ENCODE data around the gene KRT16. TPM values are rescaled to one million over a fixed set of nuclear protein-coding genes. Genes with fewer than 3 reads are reported as not detected.

KRT16 gene
- total and polyA plus RNA-seq, 2 donors (not counting 3 experiments of a cell fraction or from before 2014, with no cell fraction given): not detected

DNA sequence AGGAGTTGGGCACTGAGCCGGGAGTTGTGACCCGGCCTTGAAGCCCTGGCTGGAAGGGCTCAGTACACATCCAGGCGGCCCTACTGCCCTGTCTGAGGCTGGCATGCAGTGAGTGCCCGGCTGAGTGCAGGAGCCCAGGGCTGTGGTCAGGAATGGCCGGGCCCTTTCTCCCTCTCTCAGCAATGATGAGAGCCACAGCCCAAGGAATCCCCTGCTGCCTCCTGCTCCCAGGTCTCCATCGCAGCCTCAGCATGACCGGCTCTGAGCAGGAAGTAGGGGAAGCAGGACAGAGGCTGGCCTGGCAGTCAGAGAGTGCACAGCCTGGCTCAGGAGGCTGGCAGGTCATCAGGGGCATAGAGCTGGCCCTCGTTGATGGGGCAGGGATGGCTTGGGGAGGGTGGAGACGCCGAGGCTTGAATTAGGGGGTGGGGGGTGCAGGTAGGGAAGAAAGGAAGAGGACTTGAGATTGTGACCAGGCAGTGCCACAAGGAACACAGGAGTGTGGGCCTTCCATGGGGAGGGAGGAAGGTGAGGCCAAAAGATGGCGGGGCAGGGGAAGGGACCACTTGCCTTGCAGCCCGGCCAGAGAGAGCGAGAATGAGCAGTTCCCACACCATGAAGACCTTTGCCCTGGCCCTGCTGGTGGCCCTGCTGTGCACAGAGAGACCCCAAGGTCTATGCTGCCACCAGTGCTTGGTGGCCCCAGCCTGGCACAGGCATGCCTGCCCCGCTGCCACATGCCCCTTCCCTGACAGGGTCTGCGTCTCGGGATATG, 43.9 kb upstream of the KRT16 start:
- TF ChIP-seq, protein P1, sequence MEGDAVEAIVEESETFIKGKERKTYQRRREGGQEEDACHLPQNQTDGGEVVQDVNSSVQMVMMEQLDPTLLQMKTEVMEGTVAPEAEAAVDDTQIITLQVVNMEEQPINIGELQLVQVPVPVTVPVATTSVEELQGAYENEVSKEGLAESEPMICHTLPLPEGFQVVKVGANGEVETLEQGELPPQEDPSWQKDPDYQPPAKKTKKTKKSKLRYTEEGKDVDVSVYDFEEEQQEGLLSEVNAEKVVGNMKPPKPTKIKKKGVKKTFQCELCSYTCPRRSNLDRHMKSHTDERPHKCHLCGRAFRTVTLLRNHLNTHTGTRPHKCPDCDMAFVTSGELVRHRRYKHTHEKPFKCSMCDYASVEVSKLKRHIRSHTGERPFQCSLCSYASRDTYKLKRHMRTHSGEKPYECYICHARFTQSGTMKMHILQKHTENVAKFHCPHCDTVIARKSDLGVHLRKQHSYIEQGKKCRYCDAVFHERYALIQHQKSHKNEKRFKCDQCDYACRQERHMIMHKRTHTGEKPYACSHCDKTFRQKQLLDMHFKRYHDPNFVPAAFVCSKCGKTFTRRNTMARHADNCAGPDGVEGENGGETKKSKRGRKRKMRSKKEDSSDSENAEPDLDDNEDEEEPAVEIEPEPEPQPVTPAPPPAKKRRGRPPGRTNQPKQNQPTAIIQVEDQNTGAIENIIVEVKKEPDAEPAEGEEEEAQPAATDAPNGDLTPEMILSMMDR (IDR thresholded peaks at IDR 0.05; ENCODE audit: extremely low read depth in 1 of 2, insufficient read depth in 1 of 2, low read depth in 1 of 2, low read length in 2 of 2): no peak
- no peak for TF ChIP-seq JUN (IDR thresholded peaks at IDR 0.05; ENCODE audit: borderline replicate concordance, insufficient read depth, insufficient read length, low read depth)
- TF ChIP-seq POLR2AphosphoS5 (IDR thresholded peaks at IDR 0.05; ENCODE audit: insufficient read depth, low read depth, low read length): no peak
- TF ChIP-seq GATA2 (IDR thresholded peaks at IDR 0.05; ENCODE audit: insufficient read depth, insufficient read length, low read depth, low read length): no peak
- TF ChIP-seq FOS (IDR thresholded peaks at IDR 0.05; ENCODE audit: borderline replicate concordance, insufficient read depth, low read length): no peak
- TF ChIP-seq, protein P2, sequence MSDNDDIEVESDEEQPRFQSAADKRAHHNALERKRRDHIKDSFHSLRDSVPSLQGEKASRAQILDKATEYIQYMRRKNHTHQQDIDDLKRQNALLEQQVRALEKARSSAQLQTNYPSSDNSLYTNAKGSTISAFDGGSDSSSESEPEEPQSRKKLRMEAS (IDR thresholded peaks at IDR 0.05; ENCODE audit: insufficient read depth, insufficient read length): no peak
- Histone ChIP-seq H3K4me1 (ENCODE audit: control insufficient read depth, extremely low read depth, insufficient read depth, low read length) (no peaks in the 10 kb centered on the region), H3K9ac (replicated peaks; ENCODE audit: extremely low read depth, insufficient read depth, low read length) (no peak overlapping the region), H3K27ac (ENCODE audit: insufficient read depth, low read depth, low read length) (no peak overlapping the region), H4K20me1 (replicated peaks; ENCODE audit: control insufficient read depth, extremely low read depth, insufficient read depth, low read length) (no peaks in the 10 kb centered on the region), H3K9me1 (replicated peaks; ENCODE audit: control insufficient read depth, extremely low read depth, insufficient read depth, low read length) (no peaks in the 10 kb centered on the region), H3K36me3 (ENCODE audit: control insufficient read depth in 2 of 2, extremely low read depth in 1 of 2, insufficient read depth in 2 of 2, low read length in 2 of 2) (no peaks in the 10 kb centered on the region), H3K4me3 (replicated peaks in 1 of 3; ENCODE audit: insufficient read depth in 1 of 3, low read depth in 1 of 3, low read length in 3 of 3) (no peak overlapping the region), H3K9me3 (replicated peaks; ENCODE audit: control insufficient read depth, insufficient read depth, low read length) (no peaks in the 10 kb centered on the region), H3K79me2 (ENCODE audit: control insufficient read depth, insufficient read depth, low read length) (no peaks in the 10 kb centered on the region), H3K27me3 (ENCODE audit: control insufficient read depth in 2 of 2, insufficient read depth in 2 of 2, low read length in 2 of 2) (peaks cover 0 to 1% of the 10 kb centered on the region in 2 experiments), H2AFZ (ENCODE audit: low read depth, low read length) (no peak overlapping the region), H3K4me2 (ENCODE audit: insufficient read depth, low read length) (no peak overlapping the region)
- no TSS peak for BruUV-seq (replicated peaks)
- CTCF ChIA-PET: interaction anchor here (1.0 to 2.4 kb wide), 2 partner anchors 107 to 793 kb away, joined by 3 to 7 read pairs; no protein-coding TSS in a partner anchor
- dilution Hi-C loops (cut with MboI; ENCODE audit: extremely low pct_ligation_motif_present, low sequenced_read_pairs) (no loop called here), intact Hi-C loops (cut with micrococcal nuclease) (no loop called here)
- FAIRE-seq (no peak), DNase-seq (ENCODE audit: low read depth, low spot score) (no peak)
- POLR2A ChIA-PET: no interaction called here
